Activated naive CD4-positive, alpha-beta T cell treated with anti-CD3 and anti-CD28 coated beads, Interleukin-2, amount 50 U/mL, for 16 hours (primary cell): ENCODE data around the gene BARHL1.

Experiments
- DNase-seq: peaks from one replicate; pipeline ENCODE4 v3.0.0-alpha.2; 2020

BARHL1 gene

GRCh38 chr9:132582276-132582785 is at the start of gene BARHL1:
Gene BARHL1, plus strand, starts transcription at chr9:132582606. Its CDS starts 192 bp downstream, at chr9:132582798.
- no peak for DNase-seq

DNA sequence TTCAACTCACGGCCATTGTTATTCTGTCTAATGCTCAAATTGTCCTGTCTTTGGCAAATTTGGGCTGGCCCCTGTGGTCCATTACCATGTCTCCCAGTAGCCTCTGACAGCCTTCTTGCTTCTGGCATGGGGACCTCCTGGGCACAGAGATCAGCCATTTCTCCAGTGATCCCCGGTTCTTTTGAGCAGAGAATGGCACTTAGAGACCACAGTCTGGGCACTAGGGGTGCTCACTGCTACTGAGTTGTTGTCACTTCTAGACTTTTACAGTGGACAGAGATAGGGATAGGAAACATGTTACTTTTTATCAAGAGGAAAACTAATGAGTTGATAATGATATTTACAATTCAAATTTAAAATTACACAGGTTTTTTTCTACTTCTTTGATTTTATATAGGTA is 47.6 kb upstream of the BARHL1 start:
- DNase-seq, result no peak

- no peak for DNase-seq
Measured at GRCh38 chr9:132536124-132536523, 46.3 kb upstream of the BARHL1 start.

GRCh38 chr9:132537352-132537751 is 45.1 kb upstream of the BARHL1 start:
- no peak for DNase-seq

GRCh38 chr9:132538071-132538470 is 44.3 kb upstream of the BARHL1 start:
- DNase-seq, result no peak

DNA sequence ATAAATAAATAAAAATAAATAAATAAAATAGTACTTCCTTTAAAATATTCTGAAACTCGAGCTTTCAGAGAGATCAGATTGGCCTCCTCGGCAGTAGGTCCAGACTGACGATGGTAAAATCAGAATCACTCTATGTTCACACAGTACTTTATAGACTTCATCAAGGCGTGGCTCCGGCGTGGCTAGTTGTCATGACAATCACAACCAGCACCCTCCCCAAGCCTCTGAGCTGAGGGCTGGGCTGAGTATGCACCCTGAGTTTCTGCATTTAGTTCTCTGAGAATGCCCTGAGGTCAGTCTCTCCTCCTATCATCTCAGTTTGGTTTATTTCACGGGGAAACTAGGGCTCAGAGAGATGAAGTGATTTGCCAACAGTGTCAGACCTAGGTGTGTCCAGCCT is 43.3 kb upstream of the BARHL1 start:
- no peak for DNase-seq

DNA sequence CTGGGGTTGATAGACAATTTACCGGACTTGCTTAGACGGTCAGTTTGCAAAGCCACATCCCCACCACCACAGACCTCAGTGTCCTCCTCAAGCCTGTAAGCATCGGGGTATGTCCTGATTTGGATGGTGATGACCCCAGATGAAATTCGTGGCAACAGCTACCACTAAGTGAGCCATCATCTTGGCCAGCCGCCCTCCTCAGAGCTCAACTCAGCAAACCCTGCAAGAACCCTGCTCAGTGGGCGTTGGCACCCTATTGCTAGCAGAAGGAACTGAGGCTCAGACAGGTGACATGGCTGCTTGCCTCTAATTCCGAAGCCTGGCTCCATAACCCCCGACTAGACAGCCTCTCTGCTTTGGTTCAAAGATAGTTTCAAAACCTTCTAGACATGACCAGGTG is 41.4 kb upstream of the BARHL1 start:
- no peak for DNase-seq

- DNase-seq, result no peak
Measured at GRCh38 chr9:132541870-132542830, 40.3 kb upstream of the BARHL1 start.

GRCh38 chr9:132543251-132543650 is 39.2 kb upstream of the BARHL1 start:
- DNase-seq, result no peak

GRCh38 chr9:132543960-132544359 is 38.4 kb upstream of the BARHL1 start:
- DNase-seq, result no peak

GRCh38 chr9:132545578-132545977 is 36.8 kb upstream of the BARHL1 start:
- no peak for DNase-seq

GRCh38 chr9:132546148-132547051 is 36.0 kb upstream of the BARHL1 start:
- no peak for DNase-seq

DNA sequence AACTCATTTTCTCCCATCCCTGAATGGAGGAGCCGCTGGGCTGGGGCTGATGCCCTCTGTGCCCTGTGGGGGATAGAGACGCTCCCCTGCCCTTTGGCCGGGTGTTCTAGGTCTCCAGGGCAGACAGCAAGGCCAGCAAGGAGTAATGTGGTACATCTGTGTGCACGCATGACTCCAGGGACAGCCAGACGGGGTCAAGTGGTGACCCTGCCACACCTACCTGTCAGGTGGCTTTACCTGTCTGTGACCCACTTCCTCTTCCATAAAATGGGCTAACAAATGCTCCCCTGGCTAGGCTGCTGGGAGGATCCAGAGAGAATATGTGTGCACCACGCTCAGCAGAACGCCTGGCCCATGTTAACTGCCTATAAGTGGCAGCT is 35.4 kb upstream of the BARHL1 start:
- no peak for DNase-seq

DNA sequence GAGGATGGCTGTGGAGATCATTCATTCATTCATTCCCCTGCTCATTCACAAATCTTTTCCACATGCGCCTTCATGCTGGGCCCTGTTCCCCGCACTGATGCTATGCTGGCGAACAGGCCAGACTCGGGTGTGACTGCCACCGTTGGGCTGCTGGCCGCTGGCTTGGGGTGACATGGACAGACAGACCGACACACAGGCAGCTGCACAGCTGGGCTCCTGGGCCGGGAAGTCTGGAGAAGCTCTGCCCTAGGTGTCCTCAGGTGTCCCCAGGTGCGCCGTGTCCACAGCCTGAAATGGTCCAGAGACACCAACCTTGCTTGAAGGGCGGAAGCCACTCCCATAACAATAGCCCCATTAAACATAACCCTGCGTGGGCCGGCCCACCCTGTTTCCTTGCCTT is 35.0 kb upstream of the BARHL1 start:
- no peak for DNase-seq

GRCh38 chr9:132547976-132548730 is 34.3 kb upstream of the BARHL1 start:
- DNase-seq, result no peak

DNA sequence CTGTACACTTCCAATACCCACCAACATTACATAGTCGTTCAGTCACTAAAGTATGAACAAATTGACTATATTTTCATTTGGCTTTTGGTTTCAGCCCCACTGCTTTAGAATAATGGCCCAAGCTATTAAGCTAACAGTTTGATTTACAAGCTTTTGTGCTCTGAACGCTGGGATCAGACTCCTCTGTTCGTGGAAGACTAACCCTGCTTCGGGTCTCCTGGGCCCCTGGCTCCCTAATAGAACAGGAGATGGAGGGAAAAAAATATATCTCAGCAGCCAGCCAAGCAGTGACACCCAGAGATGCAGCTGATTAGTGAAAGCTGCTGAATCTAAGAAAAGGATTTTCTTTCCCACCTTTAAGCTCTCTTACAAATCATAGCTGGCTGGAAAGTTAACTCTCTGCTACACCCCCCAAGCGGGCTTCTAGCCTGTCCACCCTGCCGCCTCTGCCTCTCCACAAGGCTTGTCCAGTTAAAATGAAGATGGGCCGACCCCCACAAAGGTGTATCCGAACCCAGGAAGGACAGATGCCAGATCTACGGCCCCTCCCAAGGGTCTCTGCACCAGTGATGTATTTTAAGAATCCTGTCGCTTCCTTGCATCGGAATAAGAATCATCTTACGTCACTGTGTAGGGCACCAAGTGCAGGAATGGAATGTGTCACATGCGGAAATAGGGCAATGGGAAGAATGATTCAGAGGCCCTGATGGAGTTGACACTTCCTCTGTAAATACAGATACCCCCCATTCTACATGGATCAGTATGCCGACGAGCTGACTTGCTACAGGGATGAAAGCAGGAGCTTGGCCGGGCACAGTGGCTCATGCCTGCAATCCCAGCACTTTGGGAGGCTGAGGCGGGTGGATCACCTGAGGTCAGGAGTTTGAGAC is 33.4 kb upstream of the BARHL1 start:
- DNase-seq, result no peak

GRCh38 chr9:132551556-132551955 is 30.9 kb upstream of the BARHL1 start:
- DNase-seq, result no peak

DNA sequence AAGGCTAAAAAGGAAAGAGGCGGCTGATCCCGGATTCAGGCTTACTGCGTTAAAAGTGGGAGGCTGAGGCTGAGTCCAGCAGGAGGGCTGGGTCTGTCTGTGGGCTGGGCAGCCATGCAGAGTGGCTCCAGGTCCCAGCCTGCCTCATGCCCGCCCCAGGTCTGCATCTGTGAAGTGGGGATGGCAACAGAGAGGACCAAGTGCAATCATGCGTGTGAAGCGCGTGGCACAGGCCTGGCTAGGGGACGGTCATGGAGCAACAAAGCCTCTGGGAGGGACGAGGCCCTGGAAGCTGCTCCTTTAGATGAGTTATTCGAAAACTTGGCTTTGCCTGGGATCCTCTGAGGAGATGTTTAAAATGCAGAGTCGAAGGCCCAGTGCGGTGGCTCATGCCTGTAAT is 30.4 kb upstream of the BARHL1 start:
- DNase-seq, result no peak

GRCh38 chr9:132554755-132555154 is 27.7 kb upstream of the BARHL1 start:
- no peak for DNase-seq

DNA sequence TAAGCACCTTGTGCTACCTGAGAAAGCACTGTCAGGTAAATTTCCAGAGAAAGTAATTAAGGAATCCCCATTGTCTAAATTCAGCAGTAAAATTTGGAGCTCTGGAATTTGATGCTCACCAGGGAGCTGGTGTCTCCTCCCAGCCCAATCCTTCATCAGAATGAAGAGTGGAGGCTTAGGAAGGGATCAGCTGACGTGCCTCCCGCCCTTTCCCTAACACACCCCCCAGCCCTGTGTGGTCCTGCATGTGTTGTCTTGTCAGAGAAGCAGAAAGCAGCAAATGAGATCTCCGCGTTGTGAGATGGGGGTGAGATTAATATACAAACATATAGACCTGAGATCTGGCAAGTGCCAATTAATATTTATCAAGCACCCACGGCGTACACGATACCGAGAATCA is 26.9 kb upstream of the BARHL1 start:
- DNase-seq, result no peak

- DNase-seq, result no peak
Measured at GRCh38 chr9:132556235-132556634, 26.2 kb upstream of the BARHL1 start.

GRCh38 chr9:132556714-132557113 is 25.7 kb upstream of the BARHL1 start:
- DNase-seq, result no peak
